ENCODE results near the gene OGFR.

The OGFR gene

DNA sequence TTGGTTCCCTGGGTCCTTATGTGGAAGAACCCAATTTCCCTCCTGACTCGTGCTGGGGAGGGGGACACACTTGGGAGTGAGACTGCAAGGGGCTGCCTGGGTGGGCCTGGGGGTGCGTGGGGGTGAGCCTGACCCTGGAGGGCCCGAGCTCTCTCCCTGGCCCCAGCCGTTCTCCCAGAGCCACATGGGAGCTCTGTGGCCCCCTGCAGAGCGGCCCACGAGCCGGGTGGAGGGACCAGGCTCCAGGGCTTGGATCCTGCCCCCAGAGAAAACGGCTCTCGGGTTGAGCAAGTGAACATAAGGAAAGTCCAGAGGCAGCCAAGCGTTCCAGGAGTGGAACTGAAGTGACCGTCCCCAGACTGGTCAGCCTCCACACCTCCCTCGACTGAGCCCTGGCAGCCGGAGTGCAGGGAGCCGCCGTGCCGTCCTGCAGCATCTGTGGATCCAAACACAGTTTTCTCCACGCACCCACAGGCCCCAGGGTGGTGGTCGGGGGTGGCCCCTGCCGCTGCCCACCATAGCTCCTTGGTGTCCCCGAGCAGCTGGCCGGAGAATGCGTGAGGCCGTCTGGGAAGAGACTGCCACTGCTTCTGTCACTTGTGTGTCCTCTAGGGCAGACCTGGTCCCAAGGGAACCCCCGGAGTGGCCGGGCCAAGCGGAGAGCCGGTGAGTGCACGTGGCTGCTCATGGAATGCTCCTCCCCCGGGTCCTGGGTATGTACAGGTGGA lies 22.8 kb downstream of the OGFR start:
- Histone ChIP-seq H3K4me1 (no peaks in the 10 kb centered on the region), H2AFZ (no peak overlapping the region), H3K9ac (no peak overlapping the region), H3K4me2 (ENCODE audit: low read length) (no peak overlapping the region), H3K36me3 (ENCODE audit: control insufficient read depth, insufficient read depth, low read length) (no peaks in the 10 kb centered on the region), H3K4me3 (ENCODE audit: low read depth, low read length) (no peak overlapping the region), H3K79me2 (no peaks in the 10 kb centered on the region), H3K9me3 (ENCODE audit: control insufficient read depth, low read length) (no peaks in the 10 kb centered on the region), H3K27me3 (ENCODE audit: control insufficient read depth, insufficient read depth, low read length) (no peaks in the 10 kb centered on the region), H3K27ac (no peak overlapping the region)
- TF ChIP-seq, protein P1, sequence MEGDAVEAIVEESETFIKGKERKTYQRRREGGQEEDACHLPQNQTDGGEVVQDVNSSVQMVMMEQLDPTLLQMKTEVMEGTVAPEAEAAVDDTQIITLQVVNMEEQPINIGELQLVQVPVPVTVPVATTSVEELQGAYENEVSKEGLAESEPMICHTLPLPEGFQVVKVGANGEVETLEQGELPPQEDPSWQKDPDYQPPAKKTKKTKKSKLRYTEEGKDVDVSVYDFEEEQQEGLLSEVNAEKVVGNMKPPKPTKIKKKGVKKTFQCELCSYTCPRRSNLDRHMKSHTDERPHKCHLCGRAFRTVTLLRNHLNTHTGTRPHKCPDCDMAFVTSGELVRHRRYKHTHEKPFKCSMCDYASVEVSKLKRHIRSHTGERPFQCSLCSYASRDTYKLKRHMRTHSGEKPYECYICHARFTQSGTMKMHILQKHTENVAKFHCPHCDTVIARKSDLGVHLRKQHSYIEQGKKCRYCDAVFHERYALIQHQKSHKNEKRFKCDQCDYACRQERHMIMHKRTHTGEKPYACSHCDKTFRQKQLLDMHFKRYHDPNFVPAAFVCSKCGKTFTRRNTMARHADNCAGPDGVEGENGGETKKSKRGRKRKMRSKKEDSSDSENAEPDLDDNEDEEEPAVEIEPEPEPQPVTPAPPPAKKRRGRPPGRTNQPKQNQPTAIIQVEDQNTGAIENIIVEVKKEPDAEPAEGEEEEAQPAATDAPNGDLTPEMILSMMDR (IDR thresholded peaks at IDR 0.05) = no peak

DNA sequence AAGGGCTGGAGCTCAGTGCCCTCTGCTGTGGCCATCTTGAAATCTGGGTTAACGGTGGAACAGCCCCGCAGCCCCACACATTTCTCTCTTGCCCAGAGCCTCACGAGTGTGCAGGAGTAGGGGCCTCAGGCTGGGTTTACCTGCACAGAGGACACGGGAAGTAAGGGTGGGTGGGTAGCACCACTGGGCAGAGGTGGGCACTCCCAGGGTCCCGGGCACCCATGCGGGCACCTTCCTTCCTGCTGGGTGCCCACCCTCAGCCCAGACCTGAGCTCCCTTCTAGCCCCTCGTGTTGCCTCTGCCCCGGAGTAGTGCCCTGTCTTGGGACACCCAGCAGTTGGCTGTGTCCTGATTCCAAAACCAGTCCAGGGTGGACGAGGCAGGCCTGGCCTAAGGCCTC lies 23.4 kb downstream of the OGFR start:
- no peak overlapping the region for H3K4me2 ChIP-seq (ENCODE audit: low read length)
- H3K36me3 ChIP-seq (ENCODE audit: control insufficient read depth, insufficient read depth, low read length) = no peaks in the 10 kb centered on the region
- H3K9ac ChIP-seq = no peak overlapping the region
- no peaks in the 10 kb centered on the region for H3K79me2 ChIP-seq
- H2AFZ ChIP-seq = no peak overlapping the region
- no peaks in the 10 kb centered on the region for H3K4me1 ChIP-seq
- no peak overlapping the region for H3K27ac ChIP-seq
- no peak overlapping the region for H3K4me3 ChIP-seq (ENCODE audit: low read depth, low read length)
- no peaks in the 10 kb centered on the region for H3K9me3 ChIP-seq (ENCODE audit: control insufficient read depth, low read length)
- H3K27me3 ChIP-seq (ENCODE audit: control insufficient read depth, insufficient read depth, low read length) = no peaks in the 10 kb centered on the region
- TF ChIP-seq, protein P1 (IDR thresholded peaks at IDR 0.05) = no peak

DNA sequence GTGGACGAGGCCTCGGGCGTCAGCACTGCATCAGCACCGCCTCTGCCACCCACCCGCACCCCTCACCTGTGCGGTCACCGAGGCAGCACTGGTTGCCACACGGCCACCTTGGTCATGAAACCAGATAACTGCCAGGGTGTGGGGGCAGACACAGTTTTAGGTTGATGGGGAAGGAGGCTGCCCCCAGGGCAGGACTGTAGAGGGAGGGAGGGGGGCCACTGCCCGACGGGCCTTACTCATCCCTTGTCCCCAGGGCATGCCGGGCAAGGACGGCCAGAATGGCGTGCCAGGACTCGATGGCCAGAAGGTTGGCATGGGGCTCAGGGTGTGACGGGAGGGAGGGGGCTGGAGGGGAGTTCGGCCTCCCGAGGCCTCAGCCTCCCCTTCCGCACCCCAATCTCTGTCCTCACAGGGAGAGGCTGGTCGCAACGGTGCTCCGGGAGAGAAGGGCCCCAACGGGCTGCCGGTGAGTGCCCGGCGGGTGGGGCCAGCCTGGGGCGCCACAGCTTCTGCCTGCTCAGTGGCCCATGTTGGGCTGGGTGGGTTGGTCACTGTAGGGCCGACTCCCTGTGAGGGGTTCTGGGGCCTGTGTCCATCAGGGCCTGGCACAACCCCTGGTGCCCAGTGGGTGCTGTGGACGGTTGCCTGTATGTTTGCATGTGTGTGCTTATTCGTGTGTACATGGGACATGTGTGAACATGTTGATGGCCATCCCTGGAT lies 24.0 kb downstream of the OGFR start:
- no peaks in the 10 kb centered on the region for H3K27me3 ChIP-seq (ENCODE audit: control insufficient read depth, insufficient read depth, low read length)
- no peaks in the 10 kb centered on the region for H3K4me1 ChIP-seq

DNA sequence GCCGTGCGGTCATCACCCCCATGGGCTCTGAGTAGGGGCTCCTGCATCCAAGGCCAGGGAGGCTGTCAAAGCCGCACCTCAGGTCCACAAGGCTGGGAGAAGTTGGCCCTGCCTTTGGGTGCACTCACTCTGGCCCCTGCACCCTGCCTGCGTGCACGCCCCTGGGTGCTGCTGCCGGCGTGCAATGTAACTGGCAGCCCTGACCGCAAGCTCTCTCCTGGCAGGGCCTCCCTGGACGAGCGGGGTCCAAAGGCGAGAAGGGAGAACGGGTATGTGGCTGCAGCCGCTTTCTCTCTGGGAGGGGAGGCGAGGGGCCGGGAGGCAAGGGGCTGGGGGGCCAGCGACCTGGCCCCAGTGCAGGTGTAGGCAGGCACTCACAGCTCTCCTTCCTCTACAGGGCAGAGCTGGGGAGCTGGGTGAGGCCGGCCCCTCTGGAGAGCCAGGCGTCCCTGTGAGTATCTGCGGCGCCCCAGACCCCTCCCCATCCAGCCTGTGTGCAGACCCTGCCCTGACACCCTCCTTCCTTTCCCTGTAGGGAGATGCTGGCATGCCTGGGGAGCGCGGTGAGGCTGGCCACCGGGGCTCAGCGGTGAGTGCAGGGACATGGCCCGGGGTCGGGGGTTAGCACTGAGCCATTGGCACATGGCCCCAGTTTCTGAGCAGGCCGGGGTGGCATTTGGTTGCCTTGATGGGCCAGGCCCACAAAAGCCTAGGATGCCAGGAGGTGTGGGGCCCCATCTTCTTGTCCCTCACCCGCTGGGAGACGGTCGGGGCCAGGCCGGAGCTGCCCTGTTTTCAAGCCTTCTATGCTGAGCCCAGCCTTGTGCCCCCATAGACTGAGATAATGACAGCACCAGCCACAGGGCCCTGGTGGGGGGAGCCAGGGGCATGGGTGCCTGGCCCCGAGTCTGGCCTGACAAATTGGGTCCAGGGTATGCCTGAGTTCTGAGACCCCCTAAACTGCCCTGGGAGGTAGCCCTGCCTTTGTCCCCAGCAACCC lies 24.9 kb downstream of the OGFR start:
- no peak overlapping the region for H3K27ac ChIP-seq
- TF ChIP-seq, protein P1 (IDR thresholded peaks at IDR 0.05) = no peak
- H3K9me3 ChIP-seq (ENCODE audit: control insufficient read depth, low read length) = no peaks in the 10 kb centered on the region
- H2AFZ ChIP-seq = no peak overlapping the region
- H3K4me2 ChIP-seq (ENCODE audit: low read length) = no peak overlapping the region
- no peak overlapping the region for H3K9ac ChIP-seq
- H3K36me3 ChIP-seq (ENCODE audit: control insufficient read depth, insufficient read depth, low read length) = no peaks in the 10 kb centered on the region
- no peaks in the 10 kb centered on the region for H3K27me3 ChIP-seq (ENCODE audit: control insufficient read depth, insufficient read depth, low read length)
- no peaks in the 10 kb centered on the region for H3K79me2 ChIP-seq
- no peaks in the 10 kb centered on the region for H3K4me1 ChIP-seq
- no peak overlapping the region for H3K4me3 ChIP-seq (ENCODE audit: low read depth, low read length)

More for the DNA sequence above, 24.0 kb downstream of the OGFR start:
- Histone ChIP-seq H3K27ac (no peak overlapping the region), H3K9me3 (ENCODE audit: control insufficient read depth, low read length) (no peaks in the 10 kb centered on the region), H2AFZ (no peak overlapping the region), H3K9ac (no peak overlapping the region), H3K79me2 (no peaks in the 10 kb centered on the region), H3K36me3 (ENCODE audit: control insufficient read depth, insufficient read depth, low read length) (no peaks in the 10 kb centered on the region), H3K4me2 (ENCODE audit: low read length) (no peak overlapping the region), H3K4me3 (ENCODE audit: low read depth, low read length) (no peak overlapping the region)
- TF ChIP-seq, protein P1 (IDR thresholded peaks at IDR 0.05) = no peak

Data from parathyroid adenoma (tissue), 2 donors.